Limb (tissue), 2 donors: ENCODE results near the gene PTPRM.

Source experiments
- DNase-seq, 2 donors: peaks; one replicate each; pipeline ENCODE4 v3.0.0-alpha.2; 2016; ENCODE audit errors: extremely low spot score in 2 of 2

PTPRM gene

GRCh38 chr18:8097927-8098326 is 530.8 kb downstream of the PTPRM start:
- DNase-seq = no peak

DNA sequence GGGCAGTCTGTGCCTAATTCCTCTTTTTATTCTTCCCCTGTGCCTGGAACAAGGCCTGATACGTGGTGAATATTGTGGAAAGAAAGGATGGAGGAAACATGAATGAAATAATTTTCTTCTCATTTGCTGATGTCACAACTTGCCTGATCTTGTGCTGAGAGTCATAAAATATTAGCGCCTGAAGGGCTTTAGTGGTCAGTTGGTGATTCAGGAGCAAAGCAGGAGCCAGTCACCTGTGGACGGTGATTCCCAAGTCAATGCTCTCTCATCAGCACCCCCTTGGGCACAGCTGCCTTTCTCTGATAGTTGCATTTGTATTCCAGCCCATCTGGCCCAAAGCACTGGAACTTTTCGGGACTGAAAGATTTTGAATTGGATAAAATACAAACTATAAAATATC is 539.5 kb downstream of the PTPRM start:
- DNase-seq = no peak

DNA sequence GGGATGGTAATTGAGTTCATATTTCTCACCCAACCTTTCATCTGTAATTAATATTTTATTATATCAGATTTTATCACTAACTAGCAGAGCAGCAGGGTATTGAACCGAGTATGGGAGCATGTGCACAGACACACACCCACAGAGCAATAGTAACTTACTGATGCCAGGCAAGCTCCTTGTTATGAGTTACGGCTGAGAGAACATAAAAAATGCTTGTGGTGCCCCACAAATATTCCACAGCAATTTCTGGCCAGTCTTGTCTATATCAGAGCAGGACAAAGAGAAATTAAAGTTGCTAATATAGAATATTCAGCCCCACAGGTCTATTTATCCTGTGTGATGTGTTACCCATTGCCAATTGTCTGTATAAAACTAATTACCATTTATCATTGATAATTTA is 540.3 kb downstream of the PTPRM start:
- no peak for DNase-seq

DNA sequence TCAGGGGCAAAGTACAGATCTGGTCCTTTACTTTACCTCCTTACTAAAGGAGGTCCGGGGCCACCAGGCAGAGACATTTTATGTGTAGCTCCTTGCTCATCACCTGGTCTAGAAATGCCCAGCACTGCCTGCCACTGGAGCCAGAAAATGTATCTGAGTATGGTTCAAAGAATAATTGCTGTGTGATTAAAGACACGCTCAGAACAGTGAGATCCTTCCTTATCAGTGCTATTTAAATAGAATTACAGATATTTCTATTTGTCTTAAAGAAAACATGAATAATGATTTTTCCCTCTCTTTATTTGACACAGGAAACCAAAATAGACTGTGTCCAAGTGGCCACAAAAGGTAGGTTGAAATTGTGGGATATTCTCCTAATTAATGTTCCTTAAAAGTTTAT is 547.4 kb downstream of the PTPRM start:
- no peak for DNase-seq

GRCh38 chr18:8116341-8117005 is 549.4 kb downstream of the PTPRM start:
- DNase-seq = no peak

GRCh38 chr18:8117006-8117371 is 549.9 kb downstream of the PTPRM start:
- DNase-seq = no peak

- no peak for DNase-seq
Measured at GRCh38 chr18:8121101-8121500, 554.0 kb downstream of the PTPRM start.

GRCh38 chr18:8121942-8122480 is 554.9 kb downstream of the PTPRM start:
- no peak for DNase-seq

DNA sequence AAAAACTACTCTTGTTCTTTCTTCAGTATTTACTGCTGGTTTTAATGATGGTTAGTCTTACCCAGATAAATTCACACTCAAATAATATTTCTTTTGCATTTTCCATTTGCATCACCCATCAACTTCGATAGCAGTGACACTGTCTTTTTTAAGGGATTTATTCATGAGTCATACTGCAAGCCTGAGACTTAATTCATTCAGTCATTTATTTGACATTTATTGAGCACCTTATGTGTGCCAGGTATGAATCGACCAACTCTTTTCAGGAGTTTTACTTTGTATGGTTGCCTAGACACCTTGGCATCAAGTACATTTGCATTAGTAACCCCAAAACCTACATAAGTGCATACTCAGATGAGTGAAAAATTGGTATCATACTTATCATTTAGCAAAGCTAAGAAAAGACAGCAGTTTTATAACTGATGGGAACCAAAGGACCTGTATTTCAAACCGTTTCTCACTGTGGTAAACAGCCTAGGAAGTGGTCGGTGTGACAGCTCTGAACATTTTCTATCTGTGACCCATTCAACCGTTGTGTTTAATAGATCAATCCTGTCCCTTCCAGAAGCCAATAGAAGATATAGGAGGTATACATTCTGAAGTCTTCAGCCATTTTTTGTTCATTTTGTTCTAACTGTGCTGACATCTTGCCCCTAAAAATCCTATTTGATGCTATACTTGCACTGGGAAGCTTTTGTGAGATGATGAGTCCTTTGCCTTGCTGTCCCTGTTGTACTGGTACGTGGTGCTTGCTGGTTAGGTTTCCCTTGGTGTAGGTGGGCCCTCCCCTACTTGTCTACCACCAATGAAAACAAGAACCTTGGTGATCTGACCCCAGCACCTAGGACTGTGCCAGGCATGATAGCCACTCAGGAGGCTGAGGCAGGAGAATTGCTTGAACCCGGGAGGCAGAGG is 557.4 kb downstream of the PTPRM start:
- no peak for DNase-seq

DNA sequence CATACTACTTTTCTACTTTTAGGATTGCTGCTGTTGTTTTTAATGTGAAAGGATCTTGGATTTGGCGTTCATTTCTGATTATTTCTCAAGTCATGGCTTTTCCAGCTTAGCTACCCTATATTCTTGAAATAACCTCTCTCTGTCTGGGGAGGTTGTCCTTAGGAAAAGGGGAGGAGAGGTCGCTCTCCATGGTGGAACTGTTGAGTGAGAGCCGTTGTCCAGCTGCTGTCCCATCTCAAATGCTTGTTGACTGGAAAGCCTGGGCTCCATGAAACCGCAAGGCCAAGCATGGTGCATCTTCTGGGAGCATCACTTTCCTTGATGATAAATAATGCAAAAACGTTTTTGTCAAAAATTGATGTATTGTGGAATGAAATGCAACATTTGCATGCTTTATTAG is 563.0 kb downstream of the PTPRM start:
- no peak for DNase-seq

DNA sequence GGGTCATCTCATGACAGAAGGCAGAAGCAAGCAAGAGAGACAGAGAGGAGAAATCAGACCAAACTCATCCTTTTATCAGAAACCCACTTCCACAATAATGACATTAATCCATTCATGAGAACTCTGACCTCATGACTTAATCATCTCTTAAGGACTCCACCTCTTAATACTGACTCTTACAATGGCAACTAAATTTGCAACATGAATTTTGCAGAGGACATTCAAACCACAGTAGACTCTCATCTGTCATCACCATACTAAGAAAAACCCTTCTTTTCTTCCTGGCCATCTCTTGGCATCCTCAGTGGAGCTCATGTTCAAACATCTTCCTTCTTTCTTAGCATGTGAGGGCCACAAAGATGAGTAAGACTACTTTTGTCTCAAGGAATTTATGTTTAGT is 565.9 kb downstream of the PTPRM start:
- DNase-seq = no peak

DNA sequence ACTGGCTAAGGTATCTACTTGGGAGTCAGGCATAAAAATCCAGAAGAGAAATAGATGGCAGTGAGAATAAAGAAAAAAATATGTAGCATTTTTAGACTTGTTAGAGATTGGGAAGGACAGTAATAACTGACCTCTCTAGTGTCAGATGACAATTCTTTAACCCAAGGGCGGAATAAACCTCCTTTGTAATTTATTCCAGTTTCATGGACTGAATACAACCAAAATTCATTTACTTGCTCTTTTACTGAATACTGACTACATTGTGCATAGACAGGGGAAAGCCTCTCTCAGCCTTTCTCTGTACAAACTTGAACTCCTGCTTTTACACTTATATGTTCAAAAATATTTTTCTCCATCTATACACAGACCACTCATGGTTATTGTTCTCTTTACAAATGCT is 566.8 kb downstream of the PTPRM start:
- no peak for DNase-seq

DNA sequence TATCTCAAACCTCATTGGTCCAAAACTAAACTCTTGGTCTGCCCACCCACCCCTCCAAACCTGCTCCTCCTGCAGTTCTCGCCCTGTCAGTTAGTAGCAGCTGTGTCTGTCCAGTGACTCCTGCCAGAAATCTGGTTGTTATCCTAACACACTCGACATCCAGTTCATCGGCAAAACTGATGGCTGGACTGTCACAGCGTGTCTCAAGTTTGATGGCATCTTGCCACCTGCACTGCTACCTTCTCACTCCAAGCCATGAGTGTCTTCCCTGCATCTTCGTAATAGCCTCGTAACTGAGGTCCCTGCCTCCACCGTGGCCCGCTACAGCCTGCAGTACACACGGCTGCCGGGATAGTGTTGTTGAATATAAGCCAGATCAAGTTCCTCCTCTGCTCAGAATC is 572.0 kb downstream of the PTPRM start:
- DNase-seq = no peak

GRCh38 chr18:8139891-8140406 is 572.8 kb downstream of the PTPRM start:
- no peak for DNase-seq

DNA sequence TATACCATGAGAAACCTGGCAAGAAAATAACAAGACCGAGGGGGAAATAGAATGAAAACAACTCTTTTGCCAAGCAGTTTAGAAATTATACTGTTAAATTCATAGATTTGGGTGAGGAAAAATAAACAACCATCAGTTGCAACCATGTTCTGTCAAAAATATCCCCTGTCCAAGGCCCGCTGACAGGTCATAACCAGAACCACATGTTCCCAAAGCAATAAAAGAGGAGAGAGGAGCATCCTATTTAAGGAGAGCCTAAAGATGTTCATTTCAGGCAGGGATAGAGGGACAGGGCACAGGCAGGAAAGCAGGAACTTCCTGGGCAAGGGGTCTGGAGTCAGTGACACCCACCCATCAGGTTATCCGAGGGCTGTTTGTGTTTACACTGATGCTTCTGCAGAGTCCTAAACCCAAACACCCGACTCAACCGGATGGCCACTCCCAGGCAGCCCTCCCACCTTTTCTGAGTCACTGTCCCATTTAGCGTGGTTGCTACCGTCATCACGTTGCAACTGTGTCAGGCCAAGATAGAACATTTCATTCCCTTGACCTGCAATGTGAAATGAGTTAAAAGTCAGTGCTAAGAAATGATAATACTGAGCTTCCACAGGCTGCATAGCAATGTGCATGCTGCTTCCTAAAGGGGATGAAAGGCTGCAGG is 573.9 kb downstream of the PTPRM start:
- no peak for DNase-seq

GRCh38 chr18:8142131-8142711 is 575.1 kb downstream of the PTPRM start:
- no peak for DNase-seq

DNA sequence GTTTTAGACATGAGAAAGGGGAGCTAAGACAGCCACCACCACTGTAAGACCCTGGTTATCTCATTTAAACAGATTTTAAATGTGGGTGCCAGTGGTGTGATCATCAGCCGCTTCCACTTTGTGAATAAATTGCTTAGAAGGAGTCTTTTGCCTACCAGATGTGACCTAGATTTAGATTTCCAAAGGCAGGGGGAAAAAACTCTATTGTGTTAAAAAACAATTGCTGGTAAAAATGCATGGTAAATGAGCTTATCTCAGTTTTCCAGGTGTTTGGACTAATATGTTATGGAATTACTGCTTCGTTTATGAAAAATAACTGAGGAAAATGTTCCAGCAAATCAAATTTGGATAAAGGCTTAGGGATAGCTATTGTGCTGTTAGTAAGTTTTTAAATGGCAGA is 575.8 kb downstream of the PTPRM start:
- DNase-seq = no peak

GRCh38 chr18:8151181-8151580 is 584.1 kb downstream of the PTPRM start:
- no peak for DNase-seq

DNA sequence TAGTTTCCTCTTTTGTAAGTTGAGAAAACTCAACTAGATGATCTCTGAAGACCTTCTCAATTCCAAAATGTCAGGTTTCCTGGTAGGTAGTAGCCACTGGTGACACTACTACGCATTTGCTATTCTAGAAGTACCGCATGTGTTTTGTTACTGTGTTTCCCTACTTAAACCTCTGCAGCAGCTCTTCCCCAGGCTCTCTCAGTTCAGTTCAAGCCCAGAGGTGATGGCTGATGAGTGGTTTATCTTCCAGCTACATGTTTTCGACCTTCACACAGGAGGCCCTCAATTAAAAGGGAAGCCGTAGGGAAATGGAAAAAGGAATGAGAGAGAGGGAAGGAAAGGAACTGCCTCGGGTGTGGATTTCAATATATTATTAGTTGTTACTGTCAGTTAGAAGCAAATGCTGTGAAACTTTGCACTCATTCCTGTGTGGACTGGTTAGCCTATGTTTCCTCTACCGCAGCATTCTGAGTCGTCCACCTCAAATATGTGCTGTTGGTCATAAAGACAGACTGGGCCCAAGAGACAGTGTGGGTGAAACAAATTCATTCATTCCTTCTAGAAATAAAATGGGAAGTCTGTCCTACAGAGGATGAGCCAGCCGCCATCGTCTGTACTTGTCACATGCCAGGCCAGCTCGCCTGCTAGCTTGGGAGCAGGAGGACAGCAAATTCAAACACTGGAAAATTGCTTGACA is 586.9 kb downstream of the PTPRM start:
- DNase-seq = no peak

DNA sequence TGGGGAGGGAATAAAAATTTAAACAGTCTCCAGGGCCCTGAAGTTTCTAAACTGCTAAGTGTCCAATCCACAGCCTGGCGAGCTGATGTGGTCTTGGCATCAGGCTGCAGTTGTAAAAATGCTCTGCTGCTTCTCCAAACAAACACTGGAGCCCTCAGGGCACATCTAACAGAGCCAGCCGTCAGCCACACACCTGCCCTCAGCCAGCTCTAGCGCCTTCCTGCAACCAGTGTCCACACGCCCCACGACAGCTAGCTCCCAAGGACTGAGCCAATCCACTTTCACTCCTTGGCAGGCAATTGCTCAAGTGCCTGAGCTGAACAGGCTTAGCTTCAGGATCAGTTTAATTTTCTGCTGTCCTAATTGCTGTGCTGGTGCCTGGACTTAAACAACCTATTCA is 595.7 kb downstream of the PTPRM start:
- no peak for DNase-seq
